ENCODE data around the gene SLC9A3.

- TF ChIP-seq, protein P1, sequence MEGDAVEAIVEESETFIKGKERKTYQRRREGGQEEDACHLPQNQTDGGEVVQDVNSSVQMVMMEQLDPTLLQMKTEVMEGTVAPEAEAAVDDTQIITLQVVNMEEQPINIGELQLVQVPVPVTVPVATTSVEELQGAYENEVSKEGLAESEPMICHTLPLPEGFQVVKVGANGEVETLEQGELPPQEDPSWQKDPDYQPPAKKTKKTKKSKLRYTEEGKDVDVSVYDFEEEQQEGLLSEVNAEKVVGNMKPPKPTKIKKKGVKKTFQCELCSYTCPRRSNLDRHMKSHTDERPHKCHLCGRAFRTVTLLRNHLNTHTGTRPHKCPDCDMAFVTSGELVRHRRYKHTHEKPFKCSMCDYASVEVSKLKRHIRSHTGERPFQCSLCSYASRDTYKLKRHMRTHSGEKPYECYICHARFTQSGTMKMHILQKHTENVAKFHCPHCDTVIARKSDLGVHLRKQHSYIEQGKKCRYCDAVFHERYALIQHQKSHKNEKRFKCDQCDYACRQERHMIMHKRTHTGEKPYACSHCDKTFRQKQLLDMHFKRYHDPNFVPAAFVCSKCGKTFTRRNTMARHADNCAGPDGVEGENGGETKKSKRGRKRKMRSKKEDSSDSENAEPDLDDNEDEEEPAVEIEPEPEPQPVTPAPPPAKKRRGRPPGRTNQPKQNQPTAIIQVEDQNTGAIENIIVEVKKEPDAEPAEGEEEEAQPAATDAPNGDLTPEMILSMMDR (IDR thresholded peaks at IDR 0.05): no peak
- no peak for TF ChIP-seq POLR2A (IDR thresholded peaks at IDR 0.05)
Observed at GRCh38 chr5:573976-574375, 49.7 kb upstream of the SLC9A3 start.
